KMS-11 (cell line): ENCODE data around the gene SNX1.
"Not testable (repeated sequence)": the region's sequence is repeated elsewhere in the genome, so short reads cannot be mapped to it uniquely, and the experiment has no call there.

ENCODE experiments used
- H2AFZ ChIP-seq: fragments of 200-600 bp; sonication (generic); 2 replicates; pipeline ENCODE4 v1.6.1; 2016; ENCODE audit warnings: antibody characterized with exemption, mixed run types, low read depth
- H3K27ac ChIP-seq: fragments of 200-600 bp; sonication (generic); 2 replicates; pipeline ENCODE4 v1.6.1; 2016; ENCODE audit warnings: mild to moderate bottlenecking, mixed run types
- H3K27me3 ChIP-seq: fragments of 200-600 bp; sonication (generic); 2 replicates; pipeline ENCODE4 v1.6.1; 2017; ENCODE audit warnings: mild to moderate bottlenecking, low read depth, mixed run types, moderate library complexity; ENCODE audit not compliant: insufficient read depth
- H3K36me3 ChIP-seq: fragments of 200-600 bp; sonication (generic); 2 replicates; pipeline ENCODE4 v1.6.1; 2017; ENCODE audit warnings: mild to moderate bottlenecking, mixed run types; ENCODE audit not compliant: insufficient read depth
- H3K4me1 ChIP-seq: fragments of 200-600 bp; sonication (generic); 2 replicates; pipeline ENCODE4 v1.6.1; 2016; ENCODE audit warnings: mild to moderate bottlenecking, low read depth, mixed run types; ENCODE audit not compliant: poor library complexity, severe bottlenecking
- H3K4me2 ChIP-seq: fragments of 200-600 bp; sonication (generic); 2 replicates; pipeline ENCODE4 v1.7.0; 2016; ENCODE audit warnings: mild to moderate bottlenecking, mixed run types
- H3K4me3 ChIP-seq: fragments of 200-600 bp; sonication (generic); IDR thresholded peaks from 2 replicates; pipeline ENCODE4 v1.6.1; 2017; ENCODE audit warnings: low read depth, low read length, mixed read lengths; ENCODE audit not compliant: insufficient read depth
- H3K79me2 ChIP-seq: fragments of 200-600 bp; sonication (generic); 2 replicates; pipeline ENCODE4 v1.6.1; 2016; ENCODE audit warnings: low read depth, mixed run types; ENCODE audit not compliant: insufficient read depth
- H3K9ac ChIP-seq: fragments of 200-600 bp; sonication (generic); 2 replicates; pipeline ENCODE4 v1.6.1; 2016; ENCODE audit warnings: mild to moderate bottlenecking, mixed run types
- H4K20me1 ChIP-seq: fragments of 200-600 bp; sonication (generic); 2 replicates; pipeline ENCODE4 v1.6.1; 2016; ENCODE audit warnings: mild to moderate bottlenecking, mixed run types; ENCODE audit not compliant: insufficient read depth
- TF ChIP-seq, protein P1 (sequence below): fragments of 200-600 bp; sonication (generic); conservative IDR thresholded peaks from 2 replicates; pipeline ENCODE4 v1.6.1; 2017; ENCODE audit warnings: low read depth, mild to moderate bottlenecking, antibody characterized with exemption, low read length, moderate library complexity, mixed read lengths

SNX1 gene

DNA sequence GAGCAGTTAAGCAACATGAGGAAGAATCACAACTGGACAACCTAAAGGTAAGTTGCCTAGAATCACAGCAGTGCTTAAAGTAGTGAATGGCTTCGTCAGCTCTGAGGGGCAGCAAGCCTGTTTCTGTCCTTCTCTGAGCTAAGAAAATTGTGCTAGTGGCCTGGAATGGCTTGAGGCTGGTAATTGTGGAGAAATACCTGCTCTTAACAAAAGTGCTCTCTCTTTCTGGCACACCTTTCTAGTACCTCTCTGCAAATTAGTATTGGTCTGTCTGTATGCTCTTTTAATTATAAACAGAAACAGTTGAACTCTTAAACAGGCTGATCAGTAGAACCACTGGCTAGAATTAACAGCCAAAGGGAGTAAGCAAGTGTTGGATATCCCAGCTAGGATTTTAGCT lies 11.6 kb downstream of the SNX1 start:
- Histone ChIP-seq H3K27ac (no peak overlapping the region), H3K36me3 (no peaks in the 10 kb centered on the region), H4K20me1 (no peaks in the 10 kb centered on the region), H3K9ac (no peak overlapping the region), H3K4me2 (no peak overlapping the region), H3K27me3 (no peaks in the 10 kb centered on the region), H3K4me3 (no peak overlapping the region), H2AFZ (no peak overlapping the region), H3K79me2 (peaks cover 45% of the 10 kb centered on the region; the same call in 1 of the 2 replicates), H3K4me1 (peaks cover 14% of the 10 kb centered on the region)
- TF ChIP-seq, protein P1, sequence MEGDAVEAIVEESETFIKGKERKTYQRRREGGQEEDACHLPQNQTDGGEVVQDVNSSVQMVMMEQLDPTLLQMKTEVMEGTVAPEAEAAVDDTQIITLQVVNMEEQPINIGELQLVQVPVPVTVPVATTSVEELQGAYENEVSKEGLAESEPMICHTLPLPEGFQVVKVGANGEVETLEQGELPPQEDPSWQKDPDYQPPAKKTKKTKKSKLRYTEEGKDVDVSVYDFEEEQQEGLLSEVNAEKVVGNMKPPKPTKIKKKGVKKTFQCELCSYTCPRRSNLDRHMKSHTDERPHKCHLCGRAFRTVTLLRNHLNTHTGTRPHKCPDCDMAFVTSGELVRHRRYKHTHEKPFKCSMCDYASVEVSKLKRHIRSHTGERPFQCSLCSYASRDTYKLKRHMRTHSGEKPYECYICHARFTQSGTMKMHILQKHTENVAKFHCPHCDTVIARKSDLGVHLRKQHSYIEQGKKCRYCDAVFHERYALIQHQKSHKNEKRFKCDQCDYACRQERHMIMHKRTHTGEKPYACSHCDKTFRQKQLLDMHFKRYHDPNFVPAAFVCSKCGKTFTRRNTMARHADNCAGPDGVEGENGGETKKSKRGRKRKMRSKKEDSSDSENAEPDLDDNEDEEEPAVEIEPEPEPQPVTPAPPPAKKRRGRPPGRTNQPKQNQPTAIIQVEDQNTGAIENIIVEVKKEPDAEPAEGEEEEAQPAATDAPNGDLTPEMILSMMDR: no peak

DNA sequence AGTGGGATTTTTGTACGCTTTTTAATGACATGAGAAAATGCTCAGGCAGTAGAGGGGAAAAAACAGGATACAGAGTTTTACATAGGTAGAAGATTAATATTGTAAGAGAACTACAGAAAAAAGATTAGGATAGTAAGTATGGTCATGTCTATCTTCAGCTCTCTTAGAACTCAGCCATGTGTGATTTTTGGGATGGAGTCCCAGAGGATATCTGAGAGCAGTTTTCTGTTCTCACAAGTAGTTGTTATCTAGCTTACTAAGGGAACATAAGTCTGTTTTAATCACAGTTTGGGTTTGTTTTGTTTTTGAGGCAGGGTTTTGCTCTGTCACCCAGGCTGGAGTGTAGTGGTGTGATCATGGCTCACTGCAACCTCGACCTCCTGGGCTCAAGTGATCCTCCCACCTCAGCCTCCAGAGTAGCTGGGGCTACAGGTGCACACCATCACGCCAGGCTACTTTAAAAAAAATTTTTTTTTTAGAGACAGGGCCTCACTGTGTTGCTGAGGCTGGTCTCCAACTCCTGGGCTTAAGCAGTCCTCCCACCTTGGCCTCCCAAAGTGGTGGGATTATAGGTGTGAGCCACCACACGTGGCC lies 14.4 kb downstream of the SNX1 start:
- H3K4me2 ChIP-seq, H2AFZ ChIP-seq, H3K36me3 ChIP-seq, H4K20me1 ChIP-seq, H3K9ac ChIP-seq, H3K27ac ChIP-seq, H3K4me3 ChIP-seq, H3K27me3 ChIP-seq: not testable (repeated sequence)
- peaks cover 25% of the 10 kb centered on the region; the same call in 1 of the 2 replicates for H3K79me2 ChIP-seq
- H3K4me1 ChIP-seq: peaks cover 26% of the 10 kb centered on the region

DNA sequence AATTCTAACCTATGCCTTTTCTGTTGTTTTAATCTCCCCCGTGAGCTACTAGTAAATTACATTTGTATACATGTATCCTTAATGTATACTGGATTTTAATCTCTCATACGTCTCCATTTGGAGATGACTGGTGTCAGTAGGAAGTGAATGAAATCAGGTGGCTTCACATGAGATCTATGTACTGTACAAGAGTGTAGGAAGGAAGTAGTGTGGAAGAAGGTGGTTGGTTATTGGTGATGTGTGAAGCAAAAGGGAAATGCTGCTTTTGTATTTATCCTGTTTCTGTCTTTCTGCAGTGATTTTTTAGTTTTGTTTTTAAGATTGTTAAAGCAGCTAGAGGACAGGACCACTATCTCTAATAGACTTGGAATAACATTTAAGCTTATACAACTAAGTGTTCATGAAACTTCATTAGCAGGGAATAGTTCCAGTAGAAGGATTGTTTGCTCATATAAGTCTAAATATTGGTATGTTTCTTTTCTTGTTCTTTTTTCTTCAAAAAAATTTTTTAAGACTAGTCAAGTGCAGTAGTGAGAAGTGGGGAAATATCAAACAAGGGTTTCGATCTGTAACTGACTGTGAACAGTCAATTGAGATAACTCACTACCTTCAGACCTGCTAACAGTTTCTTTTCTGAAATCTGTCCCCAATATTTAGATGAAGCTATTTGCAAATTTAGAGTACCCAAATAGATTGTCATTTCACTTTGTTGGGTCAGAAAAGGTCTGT lies 15.3 kb downstream of the SNX1 start:
- no peak overlapping the region for H3K4me3 ChIP-seq
- no peak overlapping the region for H3K4me2 ChIP-seq
- no peaks in the 10 kb centered on the region for H4K20me1 ChIP-seq
- peaks cover 17% of the 10 kb centered on the region; the same call in 1 of the 2 replicates for H3K79me2 ChIP-seq
- H3K27ac ChIP-seq: no peak overlapping the region
- H3K9ac ChIP-seq: no peak overlapping the region
- no peaks in the 10 kb centered on the region for H3K36me3 ChIP-seq
- TF ChIP-seq, protein P1: no peak
- H3K27me3 ChIP-seq: no peaks in the 10 kb centered on the region
- H2AFZ ChIP-seq: no peak overlapping the region
- H3K4me1 ChIP-seq: peaks cover 26% of the 10 kb centered on the region

DNA sequence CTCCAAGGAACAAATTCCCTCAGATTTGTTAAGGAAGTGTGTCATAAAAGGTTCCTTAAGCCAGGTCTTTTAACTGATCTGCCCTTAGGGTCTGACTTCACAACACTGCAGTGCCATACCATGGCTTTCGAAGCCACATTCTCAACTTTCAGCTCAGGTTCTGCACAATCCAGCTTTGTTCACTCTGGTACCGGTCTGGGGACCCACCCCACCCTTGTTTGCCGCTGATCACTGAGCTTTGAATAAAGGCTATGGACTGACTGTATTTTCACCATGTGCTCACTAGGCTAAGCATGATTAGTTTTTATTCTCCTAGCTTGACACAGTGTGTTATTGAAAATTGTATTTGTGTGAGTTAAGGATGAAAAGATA lies 15.9 kb downstream of the SNX1 start:
- TF ChIP-seq, protein P1: no peak
- no peak overlapping the region for H2AFZ ChIP-seq
- no peak overlapping the region for H3K9ac ChIP-seq
- H3K4me1 ChIP-seq: peaks cover 26% of the 10 kb centered on the region
- H3K4me3 ChIP-seq: no peak overlapping the region
- no peaks in the 10 kb centered on the region for H4K20me1 ChIP-seq
- peaks cover 15% of the 10 kb centered on the region; the same call in 1 of the 2 replicates for H3K79me2 ChIP-seq
- H3K4me2 ChIP-seq: no peak overlapping the region
- no peaks in the 10 kb centered on the region for H3K36me3 ChIP-seq
- H3K27ac ChIP-seq: no peak overlapping the region
- H3K27me3 ChIP-seq: no peaks in the 10 kb centered on the region
